ENCODE measurements around the gene RASAL3. TPM values are rescaled to one million over a fixed set of nuclear protein-coding genes. Genes with fewer than 3 reads are reported as not detected.

RASAL3 gene
- total RNA-seq, 1 donor from 2014 or later: 0.14 TPM

GRCh38 chr19:15425321-15425950 is 38.9 kb downstream of the RASAL3 start:
- H3K9me3 ChIP-seq (ENCODE audit: insufficient read depth, low read depth, low read length): peaks cover 5% of the 10 kb centered on the region
- TF ChIP-seq, protein P1, sequence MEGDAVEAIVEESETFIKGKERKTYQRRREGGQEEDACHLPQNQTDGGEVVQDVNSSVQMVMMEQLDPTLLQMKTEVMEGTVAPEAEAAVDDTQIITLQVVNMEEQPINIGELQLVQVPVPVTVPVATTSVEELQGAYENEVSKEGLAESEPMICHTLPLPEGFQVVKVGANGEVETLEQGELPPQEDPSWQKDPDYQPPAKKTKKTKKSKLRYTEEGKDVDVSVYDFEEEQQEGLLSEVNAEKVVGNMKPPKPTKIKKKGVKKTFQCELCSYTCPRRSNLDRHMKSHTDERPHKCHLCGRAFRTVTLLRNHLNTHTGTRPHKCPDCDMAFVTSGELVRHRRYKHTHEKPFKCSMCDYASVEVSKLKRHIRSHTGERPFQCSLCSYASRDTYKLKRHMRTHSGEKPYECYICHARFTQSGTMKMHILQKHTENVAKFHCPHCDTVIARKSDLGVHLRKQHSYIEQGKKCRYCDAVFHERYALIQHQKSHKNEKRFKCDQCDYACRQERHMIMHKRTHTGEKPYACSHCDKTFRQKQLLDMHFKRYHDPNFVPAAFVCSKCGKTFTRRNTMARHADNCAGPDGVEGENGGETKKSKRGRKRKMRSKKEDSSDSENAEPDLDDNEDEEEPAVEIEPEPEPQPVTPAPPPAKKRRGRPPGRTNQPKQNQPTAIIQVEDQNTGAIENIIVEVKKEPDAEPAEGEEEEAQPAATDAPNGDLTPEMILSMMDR (IDR thresholded peaks at IDR 0.05; ENCODE audit: insufficient read depth, low read depth, low read length): no peak
- TF ChIP-seq EZH2 (IDR thresholded peaks at IDR 0.05; ENCODE audit: insufficient read depth, low read length): no peak
- H3K4me1 ChIP-seq (ENCODE audit: insufficient read depth, low read length): peaks cover 1% of the 10 kb centered on the region
- FAIRE-seq (no peak), DNase-seq (ENCODE audit: low read depth) (no peak)
- H3K27me3 ChIP-seq (ENCODE audit: insufficient read depth, low read length): no peaks in the 10 kb centered on the region
- H3K4me3 ChIP-seq (ENCODE audit: insufficient read depth, low read depth, low read length): no peak overlapping the region
- Mint-ChIP-seq H3K4me3 (ENCODE audit: unreplicated experiment) (no peak overlapping the region), H3K36me3 (ENCODE audit: low read depth, unreplicated experiment) (peaks cover 28% of the 10 kb centered on the region), H3K9me3 (ENCODE audit: unreplicated experiment) (no peaks in the 10 kb centered on the region), H3K4me1 (ENCODE audit: low read depth, unreplicated experiment) (peaks cover under 1% of the 10 kb centered on the region), H3K27ac (ENCODE audit: unreplicated experiment) (no peak overlapping the region), H3K27me3 (ENCODE audit: low read depth, unreplicated experiment) (no peaks in the 10 kb centered on the region)
- H3K4me2 ChIP-seq (ENCODE audit: low read length): no peak overlapping the region
- no peak overlapping the region for H2AFZ ChIP-seq (ENCODE audit: low read depth, low read length)
- peaks cover 20% of the 10 kb centered on the region for H3K36me3 ChIP-seq (ENCODE audit: insufficient read depth, low read length)
- H4K20me1 ChIP-seq (ENCODE audit: insufficient read depth, low read length): peaks cover 42% of the 10 kb centered on the region
- no peak overlapping the region for H3K9ac ChIP-seq (ENCODE audit: low read length)
- H3K79me2 ChIP-seq (ENCODE audit: insufficient read depth, low read length): peaks cover 33% of the 10 kb centered on the region
- H3K27ac ChIP-seq (ENCODE audit: low read depth, low read length): no peak overlapping the region

DNA sequence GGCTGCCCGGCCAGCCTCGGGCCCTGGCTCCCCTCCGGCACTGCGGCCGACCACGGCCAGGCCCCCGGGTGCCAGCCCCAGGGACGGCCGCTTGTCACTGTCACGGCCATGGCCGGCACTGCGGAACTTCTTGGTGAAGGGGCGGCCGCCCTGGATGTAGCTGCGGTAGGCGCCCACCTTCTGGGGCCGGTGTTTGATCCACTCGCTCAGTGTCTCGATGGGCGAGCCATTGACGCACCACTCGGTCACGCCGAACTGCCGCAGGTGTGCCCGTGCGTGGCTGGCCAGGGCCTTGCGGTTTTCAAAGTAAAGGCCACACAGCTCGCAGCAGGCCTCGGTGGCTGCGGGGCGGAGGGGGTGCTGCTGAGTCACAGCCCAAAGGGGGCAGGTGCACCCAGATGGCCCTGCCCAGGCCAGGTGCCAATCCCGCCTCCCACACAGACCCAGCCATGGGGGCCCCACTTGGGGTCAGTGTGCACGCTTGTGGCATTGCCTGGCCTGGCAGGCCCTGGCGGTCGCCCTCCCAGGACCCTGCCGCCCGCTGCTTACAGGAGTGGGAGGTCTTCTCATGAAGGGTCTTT is 39.6 kb downstream of the RASAL3 start:
- Histone ChIP-seq H3K79me2 (ENCODE audit: insufficient read depth, low read length) (peaks cover 27% of the 10 kb centered on the region), H2AFZ (ENCODE audit: low read depth, low read length) (no peak overlapping the region), H3K36me3 (ENCODE audit: insufficient read depth, low read length) (peaks cover 20% of the 10 kb centered on the region)

More for the DNA sequence above, 39.6 kb downstream of the RASAL3 start:
- H3K27ac ChIP-seq (ENCODE audit: low read depth, low read length): no peak overlapping the region
- H3K4me3 Mint-ChIP-seq (ENCODE audit: unreplicated experiment): no peak overlapping the region
- peaks cover 27% of the 10 kb centered on the region for H3K36me3 Mint-ChIP-seq (ENCODE audit: low read depth, unreplicated experiment)
- H3K27ac Mint-ChIP-seq (ENCODE audit: unreplicated experiment): no peak overlapping the region
- H3K9me3 Mint-ChIP-seq (ENCODE audit: unreplicated experiment): no peaks in the 10 kb centered on the region
- H3K27me3 Mint-ChIP-seq (ENCODE audit: low read depth, unreplicated experiment): no peaks in the 10 kb centered on the region
- H3K4me2 ChIP-seq (ENCODE audit: low read length): no peak overlapping the region
- no peaks in the 10 kb centered on the region for H3K4me1 Mint-ChIP-seq (ENCODE audit: low read depth, unreplicated experiment)
- no peak overlapping the region for H3K9ac ChIP-seq (ENCODE audit: low read length)
- no peak overlapping the region for H3K4me3 ChIP-seq (ENCODE audit: insufficient read depth, low read depth, low read length)
- H3K4me1 ChIP-seq (ENCODE audit: insufficient read depth, low read length): no peaks in the 10 kb centered on the region
- TF ChIP-seq, protein P1 (IDR thresholded peaks at IDR 0.05; ENCODE audit: insufficient read depth, low read depth, low read length): no peak
- TF ChIP-seq EZH2 (IDR thresholded peaks at IDR 0.05; ENCODE audit: insufficient read depth, low read length): no peak
- no peak for DNase-seq (ENCODE audit: low read depth)
- FAIRE-seq: no peak
- no peaks in the 10 kb centered on the region for H3K27me3 ChIP-seq (ENCODE audit: insufficient read depth, low read length)
- H4K20me1 ChIP-seq (ENCODE audit: insufficient read depth, low read length): peaks cover 36% of the 10 kb centered on the region
- H3K9me3 ChIP-seq (ENCODE audit: insufficient read depth, low read depth, low read length): peaks cover 5% of the 10 kb centered on the region
